ENCODE measurements around the gene PPP2R5D. TPM values are rescaled to one million over a fixed set of nuclear protein-coding genes. Genes with fewer than 3 reads are reported as not detected.
A peak's percentile ranks its signal among the peaks of the same experiment; 100 is the strongest.

The PPP2R5D gene
- total RNA-seq, 1 experiment from 2014 or later, result 52.7 TPM

GRCh38 chr6:43033496-43034189 lies 49.3 kb downstream of the PPP2R5D start:
- CTCF ChIA-PET, result interaction anchor here (1.2 to 2.5 kb wide), 5 partner anchors 12 to 110 kb away, joined by 3 to 10 read pairs (median 3); partner anchors contain the start of genes CUL7 and RRP36
- H3K4me3 Mint-ChIP-seq, result no peak overlapping the region
- POLR2A ChIA-PET, result interaction anchor here (1.1 to 1.9 kb wide), 2 partner anchors 20 to 34 kb away, joined by 4 to 7 read pairs; partner anchors contain the start of gene CUL7
- H3K36me3 Mint-ChIP-seq, result peaks cover 57% of the 10 kb centered on the region
- no peaks in the 10 kb centered on the region for H3K4me1 Mint-ChIP-seq
- H3K9me3 Mint-ChIP-seq, result no peaks in the 10 kb centered on the region
- no peak for ATAC-seq
- TF ChIP-seq MXD4 (CRISPR knock-in tag; IDR thresholded peaks at IDR 0.05; ENCODE audit: borderline replicate concordance) (no peak), TP53 (CRISPR knock-in tag; IDR thresholded peaks at IDR 0.05) (no peak), ZNF671 (CRISPR knock-in tag; IDR thresholded peaks at IDR 0.05) (no peak), ZBTB43 (CRISPR knock-in tag; IDR thresholded peaks at IDR 0.05) (no peak), PRDM15 (CRISPR knock-in tag; IDR thresholded peaks at IDR 0.05) (no peak), ARID4B (CRISPR knock-in tag; IDR thresholded peaks at IDR 0.05; ENCODE audit: borderline replicate concordance) (no peak), ESRRA (CRISPR knock-in tag; IDR thresholded peaks at IDR 0.05; ENCODE audit: borderline replicate concordance) (no peak), NR1H2 (CRISPR knock-in tag; IDR thresholded peaks at IDR 0.05) (no peak), HMGA2 (CRISPR knock-in tag; IDR thresholded peaks at IDR 0.05) (no peak), ZNF512 (CRISPR knock-in tag; IDR thresholded peaks at IDR 0.05; ENCODE audit: borderline replicate concordance) (no peak), PREB (CRISPR knock-in tag; IDR thresholded peaks at IDR 0.05; ENCODE audit: borderline replicate concordance) (no peak)
- H3K27me3 Mint-ChIP-seq (ENCODE audit: low read depth), result no peaks in the 10 kb centered on the region
- no peak for DNase-seq (ENCODE audit: low spot score)
- H3K27ac Mint-ChIP-seq, result no peak overlapping the region

- H3K27me3 Mint-ChIP-seq (ENCODE audit: low read depth), result no peaks in the 10 kb centered on the region
- DNase-seq (ENCODE audit: low spot score) (no peak), ATAC-seq (no peak)
- peaks cover 53% of the 10 kb centered on the region for H3K36me3 Mint-ChIP-seq
- H3K27ac Mint-ChIP-seq, result peak overlapping the region; percentile 36; the same call in 1 of the 2 replicates
- POLR2A ChIA-PET, result interaction anchor here (1.7 kb wide), 1 partner anchor 14 kb away, joined by 3 read pairs; no protein-coding TSS in a partner anchor
- H3K9me3 Mint-ChIP-seq, result no peaks in the 10 kb centered on the region
- no peak overlapping the region for H3K4me3 Mint-ChIP-seq
- no peaks in the 10 kb centered on the region for H3K4me1 Mint-ChIP-seq
- CTCF ChIA-PET, result interaction anchor here (0.5 to 2.5 kb wide), 5 partner anchors 13 to 1015 kb away, joined by 3 to 10 read pairs (median 3); partner anchors contain the start of genes CUL7 and RRP36
- TF ChIP-seq RELA (CRISPR knock-in tag; IDR thresholded peaks at IDR 0.05; ENCODE audit: borderline replicate concordance) (no peak), GTF2I (CRISPR knock-in tag; conservative IDR thresholded peaks at IDR 0.05) (no peak), ELF4 (CRISPR knock-in tag; IDR thresholded peaks at IDR 0.05; ENCODE audit: low read depth) (no peak), CREB1 (CRISPR knock-in tag; IDR thresholded peaks at IDR 0.05) (no peak), CREM (CRISPR knock-in tag; IDR thresholded peaks at IDR 0.05) (no peak), ZNF396 (CRISPR knock-in tag; IDR thresholded peaks at IDR 0.05; ENCODE audit: borderline replicate concordance) (no peak), USF1 (CRISPR knock-in tag; IDR thresholded peaks at IDR 0.05) (no peak), ZMAT4 (CRISPR knock-in tag; IDR thresholded peaks at IDR 0.05) (no peak), ZNF121 (CRISPR knock-in tag; IDR thresholded peaks at IDR 0.05) (no peak)
These were observed 49.8 kb downstream of the PPP2R5D start for GRCh38 chr6:43034190-43034525.

All from WTC11 (cell line).